Neural cell (in vitro differentiated cells): ENCODE results near the gene ZNF837. TPM values are rescaled to one million over a fixed set of nuclear protein-coding genes. Genes with fewer than 3 reads are reported as not detected.

Experiments used
- H2AFZ ChIP-seq: fragments of 200-600, 300-800 bp; sonication (generic), shearing (Covaris generic); 2 replicates; pipeline ENCODE4 v1.6.0; 2014; ENCODE audit warnings: low read depth, mild to moderate bottlenecking, antibody characterized with exemption, low read length, moderate library complexity
- H3F3A ChIP-seq: fragments of 200-600 bp; shearing (Covaris generic); 2 replicates; pipeline ENCODE4 v1.6.1; 2016; ENCODE audit warnings: mild to moderate bottlenecking, moderate library complexity, mixed read lengths, antibody characterized with exemption, low read length; ENCODE audit not compliant: insufficient read depth, poor library complexity, severe bottlenecking
- H3K27ac ChIP-seq: fragments of 200-600, 300-800 bp; sonication (generic), shearing (Covaris generic); 2 replicates; pipeline ENCODE4 v1.5.1; 2014; ENCODE audit warnings: mild to moderate bottlenecking, low read length, moderate library complexity
- H3K27me3 ChIP-seq: fragments of 300-800, 200-600 bp; sonication (generic), shearing (Covaris generic); 2 replicates; pipeline ENCODE4 v1.6.0; 2014; ENCODE audit warnings: mild to moderate bottlenecking, low read depth, low read length, moderate library complexity; ENCODE audit not compliant: insufficient read depth
- H3K36me3 ChIP-seq: fragments of 300-800, 200-600 bp; sonication (generic), shearing (Covaris generic); 2 replicates; pipeline ENCODE4 v1.5.1; 2014; ENCODE audit warnings: mild to moderate bottlenecking, antibody characterized with exemption, low read length, moderate library complexity; ENCODE audit not compliant: insufficient read depth
- H3K4me2 ChIP-seq: fragments of 300-800, 200-600 bp; sonication (generic), shearing (Covaris generic); 2 replicates; pipeline ENCODE4 v1.6.0; 2014; ENCODE audit warnings: mild to moderate bottlenecking, low read length
- H3K4me3 ChIP-seq: fragments of 300-800, 200-600 bp; sonication (generic), shearing (Covaris generic); 2 replicates; pipeline ENCODE4 v1.5.1; 2014; ENCODE audit warnings: mild to moderate bottlenecking, low read length, moderate library complexity
- H3K79me2 ChIP-seq: fragments of 200-600 bp; shearing (Covaris generic); replicated peaks from 2 replicates; pipeline ENCODE4 v1.6.0; 2014; ENCODE audit warnings: mild to moderate bottlenecking, low read length, moderate library complexity; ENCODE audit not compliant: insufficient read depth
- H3K9ac ChIP-seq: fragments of 300-800, 200-600 bp; sonication (generic), shearing (Covaris generic); 2 replicates; pipeline ENCODE4 v1.6.1; 2016; ENCODE audit warnings: mild to moderate bottlenecking, low read length, mixed read lengths
- H3K9me2 ChIP-seq: fragments of 200-600 bp; shearing (Covaris generic); 2 replicates; pipeline ENCODE4 v1.6.1; 2016; ENCODE audit warnings: mild to moderate bottlenecking, low read length, mixed read lengths; ENCODE audit not compliant: insufficient read depth
- H3K9me3 ChIP-seq: fragments of 200-600, 300-800 bp; sonication (generic), shearing (Covaris generic); 2 replicates; pipeline ENCODE4 v1.6.1; 2016; ENCODE audit warnings: mild to moderate bottlenecking, mixed run types, low read length, moderate library complexity, mixed read lengths
- H4K20me1 ChIP-seq: fragments of 200-600 bp; shearing (Covaris generic); 2 replicates; pipeline ENCODE4 v1.6.1; 2016; ENCODE audit warnings: mild to moderate bottlenecking, mixed run types; ENCODE audit not compliant: insufficient read depth
- EP300 ChIP-seq: fragments of 450-650 bp; conservative IDR thresholded peaks from 2 replicates; pipeline ENCODE4 v1.6.1; 2014; ENCODE audit warnings: antibody characterized with exemption, mild to moderate bottlenecking, moderate library complexity; ENCODE audit not compliant: poor library complexity, severe bottlenecking
- EZH2 ChIP-seq: fragments of 200-600, 300-800 bp; shearing (Covaris generic), sonication (generic); IDR thresholded peaks from 2 replicates; pipeline ENCODE4 v1.6.1; 2014; ENCODE audit warnings: antibody characterized with exemption, low read length, borderline replicate concordance, mild to moderate bottlenecking; ENCODE audit not compliant: insufficient read depth, poor library complexity, severe bottlenecking
- MXI1 ChIP-seq: fragments of 450-650 bp; conservative IDR thresholded peaks from 2 replicates; pipeline ENCODE4 v1.6.1; 2014; ENCODE audit warnings: antibody characterized with exemption, mild to moderate bottlenecking; ENCODE audit not compliant: poor library complexity, severe bottlenecking
- POLR2AphosphoS5 ChIP-seq: IDR thresholded peaks from 2 replicates; pipeline ENCODE4 v1.6.1; 2012
- RAD21 ChIP-seq: fragments of 450-650 bp; conservative IDR thresholded peaks from 2 replicates; pipeline ENCODE4 v1.6.1; 2014; ENCODE audit warnings: antibody characterized with exemption, mild to moderate bottlenecking, moderate library complexity
- SMC3 ChIP-seq: fragments of 450-650 bp; conservative IDR thresholded peaks from 2 replicates; pipeline ENCODE4 v1.6.1; 2014; ENCODE audit warnings: antibody characterized with exemption, mild to moderate bottlenecking, moderate library complexity; ENCODE audit not compliant: poor library complexity
- TAF1 ChIP-seq: IDR thresholded peaks from 2 replicates; pipeline ENCODE4 v1.6.1; 2012; ENCODE audit warnings: low read depth
- polyA plus RNA-seq: library from polyadenylated mRNA; depleted of rRNA; stranded (reverse); fragments of >200 nt; gene quantifications from 2 replicates; pipeline ENCODE4 v1.2.3, GENCODE V29; 2014
- TF ChIP-seq, protein P1 (sequence below): IDR thresholded peaks from 2 replicates; pipeline ENCODE4 v1.6.1; 2012; ENCODE audit warnings: borderline replicate concordance
- TF ChIP-seq, protein P2 (sequence below): fragments of 450-650 bp; IDR thresholded peaks from 2 replicates; pipeline ENCODE4 v1.5.1; 2014; ENCODE audit warnings: antibody characterized with exemption, mild to moderate bottlenecking, moderate library complexity; ENCODE audit not compliant: poor library complexity, severe bottlenecking

The ZNF837 gene
- polyA plus RNA-seq, 1 donor from 2014 or later: 4.5 TPM

GRCh38 chr19:58428617-58429016 lies 47.8 kb upstream of the ZNF837 start:
- peaks cover 19% of the 10 kb centered on the region for H3K9me3 ChIP-seq

GRCh38 chr19:58417071-58417470 lies 36.2 kb upstream of the ZNF837 start:
- Histone ChIP-seq H3F3A (no peaks in the 10 kb centered on the region), H3K79me2 (no peaks in the 10 kb centered on the region), H3K27me3 (no peaks in the 10 kb centered on the region), H3K9ac (no peak overlapping the region), H3K9me3 (no peaks in the 10 kb centered on the region), H3K27ac (no peak overlapping the region), H3K4me3 (no peak overlapping the region), H3K36me3 (peaks cover 4% of the 10 kb centered on the region), H3K4me2 (no peak overlapping the region), H3K9me2 (no peaks in the 10 kb centered on the region), H2AFZ (no peak overlapping the region), H4K20me1 (no peaks in the 10 kb centered on the region)
- no peak for TF ChIP-seq EP300
- no peak for TF ChIP-seq EZH2
- TF ChIP-seq MXI1: no peak
- no peak for TF ChIP-seq SMC3
- TF ChIP-seq, protein P1, sequence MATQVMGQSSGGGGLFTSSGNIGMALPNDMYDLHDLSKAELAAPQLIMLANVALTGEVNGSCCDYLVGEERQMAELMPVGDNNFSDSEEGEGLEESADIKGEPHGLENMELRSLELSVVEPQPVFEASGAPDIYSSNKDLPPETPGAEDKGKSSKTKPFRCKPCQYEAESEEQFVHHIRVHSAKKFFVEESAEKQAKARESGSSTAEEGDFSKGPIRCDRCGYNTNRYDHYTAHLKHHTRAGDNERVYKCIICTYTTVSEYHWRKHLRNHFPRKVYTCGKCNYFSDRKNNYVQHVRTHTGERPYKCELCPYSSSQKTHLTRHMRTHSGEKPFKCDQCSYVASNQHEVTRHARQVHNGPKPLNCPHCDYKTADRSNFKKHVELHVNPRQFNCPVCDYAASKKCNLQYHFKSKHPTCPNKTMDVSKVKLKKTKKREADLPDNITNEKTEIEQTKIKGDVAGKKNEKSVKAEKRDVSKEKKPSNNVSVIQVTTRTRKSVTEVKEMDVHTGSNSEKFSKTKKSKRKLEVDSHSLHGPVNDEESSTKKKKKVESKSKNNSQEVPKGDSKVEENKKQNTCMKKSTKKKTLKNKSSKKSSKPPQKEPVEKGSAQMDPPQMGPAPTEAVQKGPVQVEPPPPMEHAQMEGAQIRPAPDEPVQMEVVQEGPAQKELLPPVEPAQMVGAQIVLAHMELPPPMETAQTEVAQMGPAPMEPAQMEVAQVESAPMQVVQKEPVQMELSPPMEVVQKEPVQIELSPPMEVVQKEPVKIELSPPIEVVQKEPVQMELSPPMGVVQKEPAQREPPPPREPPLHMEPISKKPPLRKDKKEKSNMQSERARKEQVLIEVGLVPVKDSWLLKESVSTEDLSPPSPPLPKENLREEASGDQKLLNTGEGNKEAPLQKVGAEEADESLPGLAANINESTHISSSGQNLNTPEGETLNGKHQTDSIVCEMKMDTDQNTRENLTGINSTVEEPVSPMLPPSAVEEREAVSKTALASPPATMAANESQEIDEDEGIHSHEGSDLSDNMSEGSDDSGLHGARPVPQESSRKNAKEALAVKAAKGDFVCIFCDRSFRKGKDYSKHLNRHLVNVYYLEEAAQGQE: no peak
- no peak for TF ChIP-seq TAF1

More at GRCh38 chr19:58428617-58429016, 47.8 kb upstream of the ZNF837 start:
- no peaks in the 10 kb centered on the region for H3K27me3 ChIP-seq
- no peak overlapping the region for H3K4me3 ChIP-seq
- TF ChIP-seq, protein P1: no peak
- TF ChIP-seq TAF1: no peak
- no peak for TF ChIP-seq POLR2AphosphoS5
- TF ChIP-seq EZH2: no peak
- no peak for TF ChIP-seq SMC3
- no peak for TF ChIP-seq MXI1
- TF ChIP-seq, protein P2, sequence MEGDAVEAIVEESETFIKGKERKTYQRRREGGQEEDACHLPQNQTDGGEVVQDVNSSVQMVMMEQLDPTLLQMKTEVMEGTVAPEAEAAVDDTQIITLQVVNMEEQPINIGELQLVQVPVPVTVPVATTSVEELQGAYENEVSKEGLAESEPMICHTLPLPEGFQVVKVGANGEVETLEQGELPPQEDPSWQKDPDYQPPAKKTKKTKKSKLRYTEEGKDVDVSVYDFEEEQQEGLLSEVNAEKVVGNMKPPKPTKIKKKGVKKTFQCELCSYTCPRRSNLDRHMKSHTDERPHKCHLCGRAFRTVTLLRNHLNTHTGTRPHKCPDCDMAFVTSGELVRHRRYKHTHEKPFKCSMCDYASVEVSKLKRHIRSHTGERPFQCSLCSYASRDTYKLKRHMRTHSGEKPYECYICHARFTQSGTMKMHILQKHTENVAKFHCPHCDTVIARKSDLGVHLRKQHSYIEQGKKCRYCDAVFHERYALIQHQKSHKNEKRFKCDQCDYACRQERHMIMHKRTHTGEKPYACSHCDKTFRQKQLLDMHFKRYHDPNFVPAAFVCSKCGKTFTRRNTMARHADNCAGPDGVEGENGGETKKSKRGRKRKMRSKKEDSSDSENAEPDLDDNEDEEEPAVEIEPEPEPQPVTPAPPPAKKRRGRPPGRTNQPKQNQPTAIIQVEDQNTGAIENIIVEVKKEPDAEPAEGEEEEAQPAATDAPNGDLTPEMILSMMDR: no peak
- no peak for TF ChIP-seq EP300
- TF ChIP-seq RAD21: no peak
- H3K36me3 ChIP-seq: peaks cover 14% of the 10 kb centered on the region
- no peaks in the 10 kb centered on the region for H3K79me2 ChIP-seq
- no peaks in the 10 kb centered on the region for H3K9me2 ChIP-seq
- no peaks in the 10 kb centered on the region for H4K20me1 ChIP-seq
- no peak overlapping the region for H2AFZ ChIP-seq
- no peaks in the 10 kb centered on the region for H3F3A ChIP-seq
- no peak overlapping the region for H3K27ac ChIP-seq
- no peak overlapping the region for H3K9ac ChIP-seq
- H3K4me2 ChIP-seq: no peak overlapping the region
